HepG2 (cell line): ENCODE results near the gene INTS3. TPM values are rescaled to one million over a fixed set of nuclear protein-coding genes. Genes with fewer than 3 reads are reported as not detected.

Experiments used
- ARNT2 ChIP-seq: sonication (generic); formaldehyde crosslinking; IDR thresholded peaks from 2 replicates; pipeline ENCODE4 v1.8.0; 2022; ENCODE audit warnings: mild to moderate bottlenecking, low read depth, missing genetic modification reagents, moderate library complexity
- ASH2L ChIP-seq: fragments of 300-600, 200-600 bp; sonication (generic); IDR thresholded peaks from 2 replicates; pipeline ENCODE4 v1.7.0; 2017; ENCODE audit warnings: low read depth, mild to moderate bottlenecking, moderate library complexity, mixed read lengths, low read length; ENCODE audit not compliant: insufficient read length
- BRF2 ChIP-seq: sonication (generic); formaldehyde crosslinking; IDR thresholded peaks from 2 replicates; pipeline ENCODE4 v1.8.1; 2022; ENCODE audit warnings: mild to moderate bottlenecking, missing genetic modification reagents
- CENPT ChIP-seq: sonication (generic); formaldehyde crosslinking; IDR thresholded peaks from 2 replicates; pipeline ENCODE4 v1.8.0; 2022; ENCODE audit warnings: low read depth, mild to moderate bottlenecking, moderate library complexity, missing genetic modification reagents
- CREB1 ChIP-seq, 2 experiments: fragments of 450-650 bp in 1 of 2; IDR thresholded peaks; 2 replicates each; pipeline ENCODE4 v1.6.1; 2016 to 2017; ENCODE audit warnings: control low read depth in 1 of 2, mild to moderate bottlenecking in 1 of 2, missing compliant biosample characterization in 1 of 2, missing genetic modification characterization in 1 of 2
- DDIT3 ChIP-seq: sonication (generic); formaldehyde crosslinking; IDR thresholded peaks from 2 replicates; pipeline ENCODE4 v1.4.0; 2020; ENCODE audit warnings: mild to moderate bottlenecking, missing genetic modification reagents
- FOXM1 ChIP-seq: sonication (generic); formaldehyde crosslinking; IDR thresholded peaks from 2 replicates; pipeline ENCODE4 v1.5.0; 2020; ENCODE audit warnings: missing genetic modification reagents
- IRF2 ChIP-seq: IDR thresholded peaks from 2 replicates; pipeline ENCODE4 v1.6.1; 2018; ENCODE audit warnings: missing genetic modification reagents, missing compliant biosample characterization
- SMC3 ChIP-seq: IDR thresholded peaks from 2 replicates; pipeline ENCODE4 v1.6.1; 2011; ENCODE audit warnings: low read length, improper control_type of control experiment
- SRSF4 ChIP-seq: fragments of 200-400 bp; formaldehyde crosslinking; IDR thresholded peaks from one replicate; pipeline ENCODE4 v1.6.1; 2018; ENCODE audit warnings: mild to moderate bottlenecking, low read depth, low read length, moderate library complexity; ENCODE audit not compliant: poor library complexity, severe bottlenecking
- ZBTB39 ChIP-seq: sonication (generic); formaldehyde crosslinking; IDR thresholded peaks from 2 replicates; pipeline ENCODE4 v1.5.0; 2020; ENCODE audit warnings: missing genetic modification reagents
- ZBTB4 ChIP-seq: sonication (generic); formaldehyde crosslinking; IDR thresholded peaks from 2 replicates; pipeline ENCODE4 v1.4.0; 2020; ENCODE audit warnings: missing genetic modification reagents, mild to moderate bottlenecking, borderline replicate concordance
- ZMYM2 ChIP-seq: sonication (generic); formaldehyde crosslinking; IDR thresholded peaks from 2 replicates; pipeline ENCODE4 v1.8.0; 2022; ENCODE audit warnings: mild to moderate bottlenecking, missing genetic modification reagents
- ZNF12 ChIP-seq: sonication (generic); formaldehyde crosslinking; IDR thresholded peaks from 2 replicates; pipeline ENCODE4 v1.5.0; 2020; ENCODE audit warnings: missing genetic modification reagents
- ZNF329 ChIP-seq: sonication (generic); formaldehyde crosslinking; IDR thresholded peaks from 2 replicates; pipeline ENCODE4 v1.9.0; 2021; ENCODE audit warnings: low read depth, mild to moderate bottlenecking, missing genetic modification reagents
- ZNF432 ChIP-seq: sonication (generic); formaldehyde crosslinking; IDR thresholded peaks from 2 replicates; pipeline ENCODE4 v1.5.0; 2020; ENCODE audit warnings: missing genetic modification reagents, mild to moderate bottlenecking, borderline replicate concordance
- ZNF484 ChIP-seq: sonication (generic); formaldehyde crosslinking; IDR thresholded peaks from 2 replicates; pipeline ENCODE4 v1.5.1; 2020; ENCODE audit warnings: mild to moderate bottlenecking, low read depth, missing genetic modification reagents, borderline replicate concordance
- ZNF512 ChIP-seq: sonication (generic); formaldehyde crosslinking; IDR thresholded peaks from 2 replicates; pipeline ENCODE4 v1.4.0; 2020; ENCODE audit warnings: mild to moderate bottlenecking, missing genetic modification reagents
- ZNF615 ChIP-seq: sonication (generic); formaldehyde crosslinking; IDR thresholded peaks from 2 replicates; pipeline ENCODE4 v1.5.0; 2020; ENCODE audit warnings: mild to moderate bottlenecking, missing genetic modification reagents, borderline replicate concordance
- ZNF75D ChIP-seq: sonication (generic); formaldehyde crosslinking; IDR thresholded peaks from 2 replicates; pipeline ENCODE4 v1.8.1; 2023; ENCODE audit warnings: missing genetic modification reagents, mild to moderate bottlenecking, borderline replicate concordance
- polyA plus RNA-seq, 8 experiments: library from polyadenylated mRNA; depleted of rRNA in 3 of 8; stranded (reverse) in 7 of 8; unstranded in 1 of 8; fragments of >200 nt; fragmentation: Illumina TruSeq in 4 of 8; extraction: Trizol in 4 of 8; gene quantifications; 2 replicates each; pipeline versions ENCODE4 v1.2.1 to v1.2.3, GENCODE V29; 2011 to 2016; ENCODE audit warnings: low read depth in 4 of 8, missing spikeins in 1 of 8, mixed read lengths in 1 of 8; ENCODE audit not compliant: insufficient read depth in 1 of 8
- total RNA-seq, 5 experiments: library from RNA; depleted of rRNA; stranded (reverse); fragments of >200 nt; fragmentation: Illumina TruSeq; extraction: Trizol; gene quantifications; 2 replicates each; pipeline ENCODE4 v1.2.3, GENCODE V29; 2016; ENCODE audit warnings: low read depth in 1 of 5

INTS3 gene
- total and polyA plus RNA-seq, 2 of the 13 experiments (the other 11 are each of a cell fraction or from before 2014, with no cell fraction given) = 17.2 to 27.2 TPM

- TF ChIP-seq DDIT3 (CRISPR knock-in tag) (no peak), ZNF75D (CRISPR knock-in tag) (no peak), SRSF4 (no peak), ARNT2 (CRISPR knock-in tag) (no peak), ZNF432 (CRISPR knock-in tag) (no peak), ZNF484 (no peak), ZNF329 (CRISPR knock-in tag) (no peak), ZMYM2 (CRISPR knock-in tag) (no peak), CENPT (CRISPR knock-in tag) (no peak), IRF2 (CRISPR knock-in tag) (no peak), ZBTB4 (CRISPR knock-in tag) (no peak), ZNF615 (CRISPR knock-in tag) (no peak), ASH2L (peak; percentile 76), SMC3 (no peak), ZBTB39 (CRISPR knock-in tag) (peak; percentile 30; the same call in 1 of the 2 replicates), BRF2 (no peak), ZNF512 (CRISPR knock-in tag) (no peak), CREB1 (IDR thresholded peaks at IDR 0.05) (no peak), CREB1 (CRISPR knock-in tag; IDR thresholded peaks at IDR 0.05) (no peak; the same call in 1 of the 2 replicates), ZNF12 (CRISPR knock-in tag) (peak; percentile 49; the same call in 1 of the 2 replicates), FOXM1 (CRISPR knock-in tag) (no peak)
Measured at GRCh38 chr1:153768316-153769181, 40.7 kb downstream of the INTS3 start (continued).
